Measurements from ENCODE around the gene C10orf90.

Gene C10orf90

DNA sequence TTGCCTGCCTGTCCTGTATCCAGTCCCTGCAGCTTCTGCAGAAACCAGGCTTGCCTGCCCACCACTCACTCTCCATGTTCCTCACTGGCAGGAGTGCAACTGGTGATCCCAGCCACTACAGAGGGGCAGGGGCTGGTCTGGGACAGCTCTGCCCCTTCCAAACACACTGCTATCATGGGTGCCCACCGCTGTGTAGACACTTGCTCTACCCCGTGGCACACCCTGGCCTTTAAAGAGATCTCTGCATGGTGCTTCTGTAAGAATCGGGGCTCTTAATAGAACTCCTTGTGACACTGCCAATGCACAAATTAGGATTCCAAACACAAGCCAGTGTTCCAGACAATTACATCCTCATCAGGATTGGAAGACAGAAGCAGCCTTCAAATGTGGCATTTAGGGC, 41.7 kb downstream of the C10orf90 start:
- no peak for DNase-seq

DNA sequence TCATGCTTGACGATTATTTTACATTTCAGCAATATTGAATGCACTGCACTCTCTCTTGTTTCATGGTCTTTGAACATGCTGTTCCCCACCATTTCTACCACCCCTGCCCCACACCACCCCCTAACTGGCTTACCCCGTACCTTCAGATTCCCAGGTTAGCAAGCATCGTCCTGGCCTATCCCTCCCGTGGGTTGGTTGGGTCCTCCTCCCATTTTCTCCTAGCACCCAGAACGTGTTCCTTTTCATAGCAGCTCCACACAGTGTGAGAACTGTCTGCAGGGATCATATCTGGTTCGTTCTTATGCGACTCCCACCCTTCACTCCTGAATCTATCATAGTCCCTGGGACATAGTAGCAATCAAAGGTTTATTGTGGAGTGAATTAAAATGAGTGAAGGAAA, 48.6 kb downstream of the C10orf90 start:
- no peak for DNase-seq

DNA sequence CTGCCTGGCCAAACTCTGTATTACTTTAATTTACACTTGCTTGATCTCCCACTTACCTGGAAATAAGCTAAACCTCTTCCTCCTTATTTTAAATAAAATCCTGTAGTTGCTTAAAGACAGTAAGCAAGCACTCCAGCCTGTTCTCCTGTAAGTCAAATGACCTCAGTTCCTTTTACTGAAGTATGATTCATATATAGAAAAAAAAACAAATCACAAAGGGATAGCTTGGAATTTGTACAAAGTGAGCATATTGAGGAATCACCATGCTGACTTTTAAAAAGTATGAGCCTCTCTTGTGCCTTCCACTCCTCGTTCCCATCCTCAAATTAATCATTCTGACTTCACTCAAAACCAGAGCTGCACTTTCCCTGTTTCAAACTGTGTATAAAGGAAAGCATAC, 52.0 kb downstream of the C10orf90 start:
- no peak for DNase-seq

DNA sequence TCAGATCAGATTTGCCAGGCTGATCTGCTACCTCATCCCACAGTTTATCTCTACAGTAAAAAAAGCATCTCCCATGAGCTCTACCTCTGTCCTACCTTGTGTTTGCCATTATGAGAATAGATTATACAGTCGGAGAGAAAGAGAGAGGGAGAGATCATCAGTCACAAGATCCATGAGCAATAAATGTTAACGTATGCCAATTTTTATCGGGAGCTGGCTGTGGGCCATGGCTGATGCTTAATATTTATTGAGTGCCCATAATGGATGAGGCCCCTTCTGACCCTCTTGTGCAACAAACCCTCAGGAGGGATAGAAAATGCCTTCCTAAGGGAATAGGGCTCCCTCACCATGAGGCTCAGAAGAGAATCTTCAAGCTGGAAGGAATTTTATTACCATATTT, 52.8 kb downstream of the C10orf90 start:
- DNase-seq: no peak

DNA sequence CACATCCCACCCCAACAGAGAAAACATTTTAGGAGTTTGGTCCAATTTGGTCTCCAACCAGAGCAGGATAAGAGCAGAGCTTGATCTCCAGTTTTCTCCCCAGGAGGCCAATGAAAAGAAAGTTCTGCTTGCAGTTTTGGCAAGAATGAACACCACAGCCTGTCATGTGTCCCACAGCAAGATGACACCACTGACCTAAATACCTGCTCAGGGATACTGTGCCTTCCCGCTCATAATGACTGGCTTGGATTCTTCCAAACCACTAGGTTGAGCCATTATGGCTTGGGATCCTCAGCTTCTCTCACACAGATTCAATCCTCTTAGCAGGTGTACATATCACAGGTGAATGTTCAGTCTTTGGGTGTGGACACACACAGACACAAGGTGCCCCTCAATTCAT, 53.3 kb downstream of the C10orf90 start:
- no peak for DNase-seq

DNA sequence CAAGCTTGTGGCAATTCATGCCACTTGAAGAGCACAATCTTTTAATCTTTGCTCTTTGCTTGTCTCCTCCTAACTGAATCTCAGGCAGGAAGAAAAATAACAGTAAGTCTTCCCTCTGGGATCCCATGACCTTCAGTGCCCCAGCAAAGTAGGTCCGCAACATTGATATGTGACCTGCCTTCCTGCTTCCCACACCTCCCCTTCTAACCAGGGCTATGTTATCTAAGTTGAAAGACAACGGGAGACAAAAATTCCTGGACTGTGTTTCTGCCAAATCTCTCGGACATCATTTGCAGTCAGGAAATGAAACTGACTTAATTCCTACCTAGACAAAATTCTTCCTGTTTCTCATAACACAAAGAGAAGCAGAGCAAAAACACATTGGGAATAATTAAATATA, 53.8 kb downstream of the C10orf90 start:
- DNase-seq: no peak

DNA sequence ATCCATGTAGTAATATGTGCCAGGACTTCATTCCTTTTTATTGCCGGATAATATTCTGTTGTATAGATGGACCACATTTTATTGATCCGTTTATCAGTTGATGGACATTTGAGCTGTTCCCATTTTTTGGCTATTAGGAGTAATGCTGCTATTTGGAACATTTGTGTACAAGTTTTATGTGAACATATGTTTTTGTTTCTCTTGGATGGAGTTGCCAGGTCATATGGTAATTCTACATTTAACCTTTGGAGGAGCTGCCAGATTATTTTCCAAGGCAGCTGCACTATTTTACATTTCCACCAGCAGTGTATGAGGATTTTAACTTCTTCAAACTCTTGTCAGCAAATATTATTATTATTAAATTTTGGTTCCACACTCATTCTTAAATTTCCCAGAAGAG, 59.2 kb downstream of the C10orf90 start:
- DNase-seq: no peak

DNA sequence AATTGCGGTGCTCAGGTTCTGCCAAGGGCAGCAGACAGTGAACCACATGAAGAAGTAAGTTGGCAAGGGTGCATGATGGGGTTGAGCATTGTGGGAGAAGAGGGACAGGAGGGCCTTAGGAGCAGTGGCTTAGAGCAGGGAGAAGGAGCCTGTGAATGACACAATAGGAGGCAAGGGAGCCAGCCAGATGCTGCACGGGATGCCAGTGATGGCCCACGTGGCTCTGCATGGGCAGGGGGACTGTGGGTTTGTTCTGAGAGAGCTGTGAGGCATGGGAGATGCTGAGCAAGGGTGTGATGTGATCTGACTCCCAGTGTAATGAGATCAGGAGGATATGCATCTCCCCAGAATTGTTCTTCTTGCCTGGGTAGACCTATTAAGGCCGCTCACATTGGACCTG, 60.9 kb downstream of the C10orf90 start:
- DNase-seq: no peak

DNA sequence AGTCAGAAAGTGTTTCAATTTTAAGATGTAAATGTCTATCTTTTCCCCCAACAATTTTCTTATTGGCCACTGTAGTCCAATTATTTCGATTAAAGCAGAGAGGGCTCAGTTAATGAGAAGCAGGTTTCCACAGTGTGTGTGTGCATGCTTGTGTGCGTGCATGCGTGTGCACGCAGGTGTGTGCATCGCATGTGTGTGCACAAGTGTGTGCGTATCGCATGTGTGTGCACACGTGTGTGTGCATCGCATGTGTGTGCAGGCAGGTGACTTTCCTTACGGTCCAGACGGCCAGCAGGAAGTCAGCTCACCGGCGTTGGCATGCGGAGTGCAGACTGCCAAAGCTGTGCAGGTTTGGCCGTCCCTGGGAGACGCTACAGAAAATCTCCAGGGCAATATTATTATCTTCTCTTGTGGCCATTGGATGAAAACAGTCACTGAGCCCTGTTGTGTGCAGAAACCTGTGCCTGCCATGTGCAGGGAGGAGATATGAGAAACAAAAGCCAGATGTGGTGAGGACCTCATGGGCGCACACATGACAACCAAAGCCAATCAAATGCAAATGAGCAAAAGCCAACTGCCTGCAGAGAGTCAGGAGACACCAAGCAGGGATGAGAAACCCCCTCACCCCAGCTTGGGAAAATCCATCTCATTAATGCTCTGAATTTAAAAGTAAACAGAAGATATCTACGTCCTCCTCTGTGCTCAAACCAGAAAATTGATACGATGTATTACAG, 70.4 kb downstream of the C10orf90 start:
- no peak for DNase-seq

DNA sequence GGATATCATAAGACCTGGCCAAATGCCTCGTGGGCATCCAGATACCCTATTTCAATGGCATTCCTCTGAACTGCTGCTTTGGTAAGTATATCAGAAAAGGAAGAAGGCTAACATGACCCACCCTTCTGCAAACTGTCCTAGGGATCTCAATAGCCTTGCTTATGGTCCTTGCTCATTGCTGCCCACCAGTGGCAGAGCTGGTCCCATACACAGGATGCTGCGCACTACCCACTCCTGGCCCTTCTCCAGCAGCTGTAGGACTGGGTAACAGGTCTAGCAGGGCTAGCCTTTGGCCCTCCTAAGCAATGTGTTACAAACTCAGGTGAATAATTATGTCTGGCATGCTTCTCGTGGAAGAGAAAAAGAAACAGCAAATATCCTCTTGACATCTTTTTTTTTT, 72.5 kb downstream of the C10orf90 start:
- no peak for DNase-seq

DNA sequence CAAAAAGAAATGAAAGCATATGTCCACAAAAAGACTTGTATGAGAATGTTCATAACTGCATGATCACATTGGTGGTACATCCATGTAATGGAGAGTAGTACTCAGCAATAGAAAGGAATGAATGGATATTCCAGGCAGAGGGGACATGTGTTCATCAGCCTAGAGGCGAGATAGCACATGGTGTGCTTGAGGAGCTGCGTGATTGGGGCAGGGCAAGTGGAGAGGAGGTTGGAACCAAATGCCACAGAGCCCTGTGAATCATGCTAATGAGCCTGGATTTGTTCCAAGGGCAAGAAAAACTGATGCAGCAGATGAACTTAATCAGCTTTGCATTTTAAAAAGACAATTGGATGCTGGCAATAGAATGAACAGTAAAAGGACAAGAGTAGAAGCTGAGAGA, 73.3 kb downstream of the C10orf90 start:
- DNase-seq: no peak

DNA sequence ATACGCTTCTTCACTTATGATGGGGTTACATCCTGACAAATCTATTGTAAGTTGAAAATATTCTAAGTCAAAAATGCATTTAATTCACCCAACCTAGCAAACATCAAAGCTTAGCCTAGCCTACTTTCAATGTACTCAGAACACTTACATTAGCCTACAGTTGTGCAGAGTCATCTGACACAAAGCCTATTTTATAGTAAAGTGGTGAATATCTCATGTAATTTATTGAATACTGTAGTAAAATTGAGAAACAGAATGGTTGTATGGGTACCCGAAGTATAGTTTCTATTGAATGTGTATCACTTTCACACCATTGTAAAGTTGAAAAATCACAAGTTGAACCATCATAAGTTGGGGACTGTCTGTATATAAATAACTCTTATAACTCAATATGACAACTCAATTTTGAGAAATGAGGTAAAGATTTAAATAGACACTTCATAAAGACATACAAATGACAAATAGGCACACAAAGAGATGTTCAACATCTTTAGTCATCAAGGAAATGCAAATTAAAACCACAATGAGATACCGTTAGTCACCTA, 73.9 kb downstream of the C10orf90 start:
- DNase-seq: no peak

DNA sequence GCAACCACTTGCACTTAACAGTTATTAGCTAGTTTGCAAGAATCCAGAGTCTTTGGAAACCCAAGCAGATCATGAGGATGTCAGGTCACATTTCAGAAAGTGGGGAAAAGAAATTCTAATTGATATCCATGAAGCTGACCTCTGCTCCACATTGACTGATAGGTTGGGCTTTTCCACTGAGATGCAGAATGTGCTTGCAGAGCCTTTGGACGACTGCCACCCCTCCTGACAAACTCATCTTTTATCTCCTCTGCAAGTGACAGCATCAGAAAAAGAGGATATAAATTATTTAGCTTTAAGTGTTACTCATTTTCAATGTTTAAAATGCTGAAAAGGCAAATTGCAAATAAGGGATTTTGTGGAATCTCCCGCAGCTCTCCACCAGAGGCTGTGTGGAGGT, 75.3 kb downstream of the C10orf90 start:
- no peak for DNase-seq

DNA sequence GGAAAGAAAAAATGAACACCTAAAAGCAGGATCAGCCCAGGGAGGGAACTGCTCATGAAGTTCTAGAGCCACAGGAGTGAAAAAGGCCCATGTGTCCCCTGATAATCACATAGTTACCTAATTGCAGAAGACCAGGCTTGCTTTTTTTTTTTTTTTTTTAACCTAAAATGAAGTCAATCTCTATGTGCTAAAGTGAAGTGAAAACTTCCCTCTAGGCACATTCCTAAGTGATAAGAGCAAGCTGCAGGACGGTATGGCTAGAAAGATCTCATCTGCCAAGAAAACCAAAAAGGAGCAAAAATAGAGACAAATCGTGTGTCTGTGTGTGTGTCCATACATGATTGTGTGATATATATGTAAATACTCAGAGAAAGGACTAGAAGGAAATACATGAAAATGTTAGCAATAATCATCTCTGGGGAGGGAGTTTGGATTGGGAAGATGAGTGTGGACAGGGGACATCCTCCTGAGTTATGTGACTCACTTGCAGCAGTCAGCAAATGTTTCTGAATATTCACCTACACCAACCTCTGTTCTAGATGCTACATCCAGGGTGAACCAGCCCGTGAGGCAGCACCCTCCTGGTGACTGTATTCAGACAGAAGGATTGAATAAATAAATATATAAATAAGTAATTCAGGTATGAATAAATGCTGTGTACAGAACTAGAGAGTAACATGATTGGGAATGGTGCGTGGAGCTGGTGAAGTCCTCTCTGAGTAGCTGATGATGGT, 76.4 kb downstream of the C10orf90 start:
- DNase-seq: no peak

DNA sequence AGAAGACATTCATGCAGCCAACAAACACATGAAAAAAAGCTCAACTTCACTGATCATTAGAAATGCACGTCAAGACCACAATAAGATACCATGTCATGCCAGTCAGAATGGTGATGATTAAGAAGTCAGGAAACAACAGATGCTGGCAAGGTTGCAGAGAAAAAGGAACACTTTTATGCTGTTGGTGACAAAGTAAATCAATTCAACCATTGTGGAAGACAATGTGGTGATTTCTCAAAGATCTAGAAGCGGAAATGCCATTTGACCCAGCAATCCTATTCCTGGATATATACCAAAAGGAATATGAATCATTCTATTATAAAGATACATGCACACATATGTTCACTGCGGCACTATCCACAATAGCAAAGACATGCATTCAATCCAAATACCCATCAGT, 77.6 kb downstream of the C10orf90 start:
- DNase-seq: no peak

DNA sequence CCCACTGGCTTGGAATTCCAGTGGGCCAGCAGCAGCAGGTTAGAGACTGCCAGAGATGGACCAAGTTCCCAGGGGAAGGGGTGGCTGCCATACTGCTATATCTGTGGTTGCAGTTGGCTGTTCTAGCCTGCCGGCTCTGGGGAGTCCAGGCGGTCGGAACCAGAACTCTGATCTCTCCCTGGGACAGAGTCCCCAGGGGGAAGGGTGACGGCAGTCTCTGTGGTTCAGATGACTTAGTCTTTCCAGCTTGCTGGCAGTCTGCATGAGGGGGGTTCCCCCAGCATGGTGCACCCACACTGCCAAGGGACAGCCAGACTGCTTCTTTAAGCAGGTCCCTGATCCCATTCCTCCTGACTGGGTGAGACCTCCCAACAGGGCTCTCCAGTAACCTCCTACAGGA, 82.5 kb downstream of the C10orf90 start:
- DNase-seq: no peak

DNA sequence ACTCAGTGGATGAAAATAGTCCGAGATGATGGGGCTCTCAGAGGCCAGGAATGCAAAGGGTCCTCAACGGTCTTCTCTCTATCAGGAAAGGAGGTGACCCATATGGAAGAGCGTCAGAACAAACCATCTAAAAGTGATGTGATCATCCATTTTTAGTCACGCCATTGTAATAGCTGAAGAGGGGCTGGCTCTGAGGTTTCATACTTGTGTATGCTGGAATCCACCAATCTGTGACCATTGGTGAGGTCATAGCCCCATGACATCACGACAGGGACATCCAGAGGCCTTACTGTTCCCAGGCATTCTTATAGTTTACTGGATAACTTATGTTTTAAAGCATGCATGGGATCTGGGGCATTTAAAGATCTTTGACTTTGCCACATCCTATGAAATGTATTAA, 83.6 kb downstream of the C10orf90 start:
- no peak for DNase-seq

DNA sequence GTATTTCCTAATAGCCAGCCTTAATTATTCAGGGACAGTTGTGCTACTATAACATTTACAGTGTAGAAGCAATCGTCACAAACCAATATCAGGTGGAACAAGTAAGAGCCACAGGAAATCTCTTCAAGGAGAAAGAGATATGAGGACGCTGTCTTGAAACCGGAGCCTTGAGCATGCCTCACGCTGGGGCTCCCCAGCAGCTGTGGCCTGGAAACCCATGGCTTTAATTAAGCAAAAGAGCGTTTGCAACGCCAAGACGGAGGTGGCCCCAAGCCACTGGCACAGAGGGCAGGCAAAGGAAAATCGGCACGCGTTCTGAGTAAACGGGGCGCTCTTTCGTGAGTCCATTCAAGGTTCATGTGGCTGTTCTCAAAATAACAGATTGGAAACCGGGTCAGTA, 84.4 kb downstream of the C10orf90 start:
- DNase-seq: no peak

DNA sequence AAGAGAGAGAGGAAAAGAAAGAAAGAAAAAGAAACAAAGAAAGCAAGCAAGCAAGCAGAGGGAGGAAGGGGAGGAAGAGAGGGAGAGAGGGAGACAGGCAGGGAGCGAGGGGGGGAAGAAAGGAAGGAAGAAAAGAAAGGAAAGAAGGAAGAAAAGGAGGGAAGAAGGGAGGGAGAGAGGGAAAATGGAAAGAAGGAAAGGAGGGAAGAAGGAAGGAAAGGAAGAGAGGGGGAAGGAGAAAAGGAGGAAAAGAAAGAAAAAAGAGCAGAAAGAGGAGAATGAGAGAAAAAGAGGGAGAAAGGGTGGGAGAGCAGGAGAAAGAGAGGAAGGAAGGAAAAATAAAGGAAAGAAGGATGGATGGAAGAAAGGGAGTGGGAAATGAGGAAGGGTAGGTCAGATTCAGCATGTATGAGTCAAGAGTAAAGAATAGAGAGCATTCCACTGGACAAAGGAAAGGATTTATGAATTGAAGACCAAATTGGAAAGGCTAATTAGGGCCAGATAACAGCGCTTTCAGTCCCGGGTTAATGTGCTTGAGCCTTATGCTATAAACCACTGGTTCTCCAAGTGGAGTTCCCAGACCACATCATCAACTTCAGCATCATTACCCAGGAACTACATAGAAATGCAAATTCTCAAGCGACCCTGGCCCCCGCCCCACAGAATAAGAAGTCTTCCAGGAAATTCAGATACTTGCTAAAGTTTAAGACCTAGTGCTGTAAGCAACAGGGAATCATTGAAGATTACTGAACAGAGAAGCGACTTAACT, 85.1 kb downstream of the C10orf90 start:
- no peak for DNase-seq

DNA sequence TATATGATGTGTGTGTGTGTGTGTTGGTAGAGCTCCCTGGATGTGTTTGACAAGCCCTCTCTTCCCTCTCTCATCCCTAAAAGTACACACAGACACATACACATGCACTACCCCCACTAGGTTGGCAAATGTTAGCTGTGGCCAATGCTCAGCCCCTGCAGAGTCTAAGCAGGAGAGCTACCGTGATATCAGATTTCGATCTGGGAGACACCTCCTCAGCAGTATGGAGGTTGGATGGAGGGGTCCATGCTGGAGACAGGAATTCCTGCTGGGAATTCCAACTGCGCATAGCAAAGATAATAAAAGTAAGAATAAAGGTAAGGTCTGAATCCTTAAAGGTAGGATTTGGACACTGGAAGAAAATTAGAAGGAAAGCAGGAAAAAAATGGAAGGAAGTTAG, 85.7 kb downstream of the C10orf90 start:
- no peak for DNase-seq

DNA sequence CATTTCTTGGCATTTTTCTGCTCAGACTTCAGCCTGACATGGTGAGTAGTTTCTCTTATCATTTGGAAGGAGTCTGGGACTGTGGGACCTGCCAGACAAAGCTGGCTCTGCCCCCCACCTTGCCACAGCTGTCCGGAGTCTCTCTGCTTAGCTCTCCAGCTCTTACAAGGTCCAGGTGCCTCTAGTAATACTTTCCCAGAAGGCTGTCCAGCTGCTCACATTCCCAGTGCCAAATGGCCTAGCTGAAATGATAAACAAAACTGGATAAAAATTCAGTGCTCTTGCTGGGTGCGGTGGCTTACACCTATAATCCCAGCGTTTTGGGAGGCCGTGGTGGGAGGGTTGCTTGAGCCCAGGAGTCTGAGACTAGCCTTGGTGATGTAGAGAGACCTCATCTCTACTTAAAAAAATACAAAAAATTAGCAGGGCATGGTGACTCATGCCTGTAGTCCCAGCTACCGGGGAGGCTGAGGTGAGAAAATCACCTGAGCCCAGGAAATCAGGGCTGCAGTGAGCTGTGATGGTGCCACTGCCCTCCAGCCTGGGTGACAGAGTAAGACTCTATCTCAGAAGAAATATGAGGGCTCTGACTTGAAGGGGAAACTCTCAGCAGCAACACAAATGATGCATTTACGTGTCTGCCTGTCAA, 86.8 kb downstream of the C10orf90 start:
- no peak for DNase-seq

DNA sequence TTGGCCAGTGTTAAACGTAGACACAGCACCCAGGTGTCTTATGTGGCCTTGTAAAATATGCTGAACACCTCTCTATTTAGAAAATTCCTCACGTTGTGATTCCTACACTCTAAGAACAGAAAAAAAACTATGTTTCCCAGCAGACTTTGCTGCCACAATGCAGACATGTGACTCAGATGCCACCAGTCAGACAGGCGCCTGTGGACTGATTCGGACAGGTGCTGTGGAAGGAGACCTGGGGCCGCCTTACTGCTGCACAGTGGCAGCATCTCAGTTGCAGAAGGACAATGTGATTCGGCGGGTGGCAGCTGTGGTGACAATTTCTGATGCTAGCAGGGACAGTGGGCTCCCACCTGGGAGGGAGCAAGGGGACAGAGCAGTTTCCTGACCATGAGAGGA, 88.8 kb downstream of the C10orf90 start:
- DNase-seq: no peak
